Liver (tissue), 3 donors: Measurements from ENCODE around the gene TCERG1.

Experiments used
- EGR1 ChIP-seq, 2 donors: IDR thresholded peaks; 2 replicates each; pipeline ENCODE4 v1.6.1; 2016 to 2018; ENCODE audit warnings: antibody characterized with exemption in 2 of 2, low read depth in 2 of 2
- JUND ChIP-seq, 2 donors: IDR thresholded peaks; 2 replicates each; pipeline ENCODE4 v1.6.1; 2016; ENCODE audit warnings: antibody characterized with exemption in 2 of 2
- RAD21 ChIP-seq, 2 donors: IDR thresholded peaks; 2 replicates each; pipeline ENCODE4 v1.6.1; 2016; ENCODE audit warnings: antibody characterized with exemption in 2 of 2, mild to moderate bottlenecking in 2 of 2
- TAF1 ChIP-seq: conservative IDR thresholded peaks from 2 replicates; pipeline ENCODE4 v1.6.1; 2016; ENCODE audit warnings: antibody characterized with exemption, mild to moderate bottlenecking
- YY1 ChIP-seq: IDR thresholded peaks from 2 replicates; pipeline ENCODE4 v1.6.1; 2016; ENCODE audit warnings: antibody characterized with exemption, mild to moderate bottlenecking
- TF ChIP-seq, protein P1 (sequence below): fragments of 150-350 bp; IDR thresholded peaks from 2 replicates; pipeline ENCODE4 v1.5.1; 2017; ENCODE audit warnings: improper control_type of control experiment, low read depth, low read length; ENCODE audit not compliant: missing input control
- TF ChIP-seq, protein P2 (sequence below): IDR thresholded peaks from 2 replicates; pipeline ENCODE4 v1.6.1; 2016; ENCODE audit warnings: antibody characterized with exemption
- donor health status: healthy.
- donor health status: healthy.

DNA sequence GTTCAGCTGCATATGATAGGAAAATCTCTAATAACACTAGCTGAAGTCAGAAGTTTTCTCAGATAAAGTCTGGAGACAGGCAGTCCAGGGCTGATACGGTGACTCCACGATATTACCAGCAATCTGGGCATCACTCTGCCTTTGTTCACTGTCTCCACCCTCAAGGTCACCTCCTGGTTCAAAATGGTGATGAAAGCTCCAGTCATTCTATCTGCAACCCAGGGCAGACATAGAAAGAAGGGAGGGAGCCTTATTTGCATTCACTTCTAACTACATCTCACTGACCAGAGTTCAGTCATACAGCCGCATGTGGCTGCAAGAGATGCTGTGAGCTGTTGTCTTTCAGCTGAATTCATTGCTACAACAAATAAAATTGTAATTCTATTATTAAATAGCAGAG lies 91.3 kb downstream of the TCERG1 start:
- TF ChIP-seq JUND (IDR thresholded peaks at IDR 0.05) (no peak), RAD21 (IDR thresholded peaks at IDR 0.05) (no peak), TAF1 (no peak), YY1 (no peak), EGR1 (IDR thresholded peaks at IDR 0.05; ENCODE audit: low read depth in 2 of 2) (no peak)
- TF ChIP-seq, protein P1, sequence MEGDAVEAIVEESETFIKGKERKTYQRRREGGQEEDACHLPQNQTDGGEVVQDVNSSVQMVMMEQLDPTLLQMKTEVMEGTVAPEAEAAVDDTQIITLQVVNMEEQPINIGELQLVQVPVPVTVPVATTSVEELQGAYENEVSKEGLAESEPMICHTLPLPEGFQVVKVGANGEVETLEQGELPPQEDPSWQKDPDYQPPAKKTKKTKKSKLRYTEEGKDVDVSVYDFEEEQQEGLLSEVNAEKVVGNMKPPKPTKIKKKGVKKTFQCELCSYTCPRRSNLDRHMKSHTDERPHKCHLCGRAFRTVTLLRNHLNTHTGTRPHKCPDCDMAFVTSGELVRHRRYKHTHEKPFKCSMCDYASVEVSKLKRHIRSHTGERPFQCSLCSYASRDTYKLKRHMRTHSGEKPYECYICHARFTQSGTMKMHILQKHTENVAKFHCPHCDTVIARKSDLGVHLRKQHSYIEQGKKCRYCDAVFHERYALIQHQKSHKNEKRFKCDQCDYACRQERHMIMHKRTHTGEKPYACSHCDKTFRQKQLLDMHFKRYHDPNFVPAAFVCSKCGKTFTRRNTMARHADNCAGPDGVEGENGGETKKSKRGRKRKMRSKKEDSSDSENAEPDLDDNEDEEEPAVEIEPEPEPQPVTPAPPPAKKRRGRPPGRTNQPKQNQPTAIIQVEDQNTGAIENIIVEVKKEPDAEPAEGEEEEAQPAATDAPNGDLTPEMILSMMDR: no peak
- TF ChIP-seq, protein P2, sequence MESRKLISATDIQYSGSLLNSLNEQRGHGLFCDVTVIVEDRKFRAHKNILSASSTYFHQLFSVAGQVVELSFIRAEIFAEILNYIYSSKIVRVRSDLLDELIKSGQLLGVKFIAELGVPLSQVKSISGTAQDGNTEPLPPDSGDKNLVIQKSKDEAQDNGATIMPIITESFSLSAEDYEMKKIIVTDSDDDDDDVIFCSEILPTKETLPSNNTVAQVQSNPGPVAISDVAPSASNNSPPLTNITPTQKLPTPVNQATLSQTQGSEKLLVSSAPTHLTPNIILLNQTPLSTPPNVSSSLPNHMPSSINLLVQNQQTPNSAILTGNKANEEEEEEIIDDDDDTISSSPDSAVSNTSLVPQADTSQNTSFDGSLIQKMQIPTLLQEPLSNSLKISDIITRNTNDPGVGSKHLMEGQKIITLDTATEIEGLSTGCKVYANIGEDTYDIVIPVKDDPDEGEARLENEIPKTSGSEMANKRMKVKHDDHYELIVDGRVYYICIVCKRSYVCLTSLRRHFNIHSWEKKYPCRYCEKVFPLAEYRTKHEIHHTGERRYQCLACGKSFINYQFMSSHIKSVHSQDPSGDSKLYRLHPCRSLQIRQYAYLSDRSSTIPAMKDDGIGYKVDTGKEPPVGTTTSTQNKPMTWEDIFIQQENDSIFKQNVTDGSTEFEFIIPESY: no peak
